Right ventricle myocardium inferior (tissue), 1 donor: Measurements from ENCODE around the gene GLS. TPM values are rescaled to one million over a fixed set of nuclear protein-coding genes. Genes with fewer than 3 reads are reported as not detected.
"Not testable (repeated sequence)": the region's sequence is repeated elsewhere in the genome, so short reads cannot be mapped to it uniquely, and the experiment has no call there.

ENCODE experiments used
- ATAC-seq: fragments of 200-7000 bp; cut with Tn5 transposase; one replicate; pipeline ENCODE4 v1.9.1; 2020; ENCODE audit warnings: mild to moderate bottlenecking, moderate library complexity
- DNase-seq: peaks from one replicate; pipeline ENCODE4 v3.0.0; 2021; ENCODE audit errors: missing footprints
- intact Hi-C: fragments of 100-400 bp; cut with DNase I; formaldehyde crosslinking; loops from one replicate; pipeline ENCODE4 v1.11.0; 2022
- long read RNA-seq: library from polyadenylated mRNA; unstranded; transcript quantifications from one replicate; pipeline ENCODE4 v2.0.0, GENCODE V29; 2021
- total RNA-seq: library from RNA; stranded (reverse); fragmentation: NEBNext Ultra II Directional; extraction: Animal tissue kit (Norgen Biotek cat#: 25700); gene quantifications from one replicate; pipeline ENCODE4 v1.2.1, GENCODE V29; 2021
- donor health status: DM: no; HTN: yes; CAD: no; lungs with severe emphysema.

Gene GLS
- 44.8 TPM for total RNA-seq
- long read RNA-seq, full-length matches to known transcripts: 28 of 36 reads
- long read RNA-seq, partial matches to known transcripts: 3 of 36 reads
- long read RNA-seq, other reads (novel, unspliced or antisense): 5 of 36 reads

GRCh38 chr2:190880378-190881083 is at the start of gene GLS:
Gene GLS (plus strand): TSS chr2:190880821. CDS start chr2:190881085, 264 bp downstream.
- ATAC-seq (peak; percentile 97), DNase-seq (peak; percentile 96)
- intact Hi-C loops: loop anchor here (2.0 kb wide), 1 partner anchor 140 kb away; no protein-coding TSS in a partner anchor

DNA sequence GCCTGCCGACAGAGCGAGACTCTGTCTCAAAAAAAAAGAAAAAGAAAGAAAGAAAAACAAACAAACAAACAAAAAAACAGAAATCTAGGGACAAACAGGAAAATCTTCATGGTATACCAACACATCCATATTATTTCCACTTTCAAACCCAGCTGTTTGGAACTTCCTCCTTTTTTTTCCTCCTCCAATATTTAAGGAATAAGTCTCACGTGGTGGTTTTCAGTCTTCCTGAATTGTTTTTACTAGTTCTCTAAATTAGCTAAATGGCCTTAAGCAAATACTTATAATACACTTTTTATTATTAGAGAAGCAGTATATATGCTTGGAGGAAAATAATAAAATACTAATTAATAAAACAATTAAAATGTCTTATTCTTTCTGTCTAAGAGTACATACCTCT is 48.7 kb upstream of the GLS start:
- DNase-seq (no peak), ATAC-seq (no peak)
- intact Hi-C loops: no loop called here

GRCh38 chr2:190834890-190835208 is 45.8 kb upstream of the GLS start:
- no peak for ATAC-seq
- DNase-seq: no peak
- intact Hi-C loops: no loop called here

DNA sequence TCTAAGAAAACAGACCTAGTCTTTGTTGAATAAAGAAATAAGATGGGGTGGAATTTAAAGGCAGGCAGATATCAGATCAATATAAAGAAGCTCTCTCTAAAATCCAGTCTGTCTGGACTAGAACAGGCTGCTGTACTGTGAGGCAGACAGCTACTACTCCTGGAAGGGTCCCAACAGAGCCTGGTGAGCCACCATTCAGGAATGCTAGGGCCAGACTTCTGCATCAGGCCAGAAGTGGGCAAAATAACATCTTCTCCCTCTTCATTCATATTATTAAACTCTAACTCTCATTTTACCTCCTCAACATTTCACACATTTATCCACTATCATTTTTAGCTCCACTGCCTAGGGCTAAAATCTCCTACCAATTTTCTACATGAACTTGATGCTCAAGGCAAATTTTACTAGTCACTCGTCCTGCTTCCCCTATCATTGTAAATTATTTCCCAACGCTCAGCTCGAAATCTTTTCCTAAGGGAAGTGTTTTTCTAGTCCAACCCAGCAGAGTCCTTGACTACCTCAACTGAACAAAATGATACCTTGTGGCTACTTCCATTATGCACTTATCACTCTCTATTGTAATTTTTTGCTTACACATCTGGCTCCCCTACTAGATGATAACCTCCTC is 45.2 kb upstream of the GLS start:
- intact Hi-C loops: no loop called here
- ATAC-seq (peak; percentile 64), DNase-seq (no peak)

DNA sequence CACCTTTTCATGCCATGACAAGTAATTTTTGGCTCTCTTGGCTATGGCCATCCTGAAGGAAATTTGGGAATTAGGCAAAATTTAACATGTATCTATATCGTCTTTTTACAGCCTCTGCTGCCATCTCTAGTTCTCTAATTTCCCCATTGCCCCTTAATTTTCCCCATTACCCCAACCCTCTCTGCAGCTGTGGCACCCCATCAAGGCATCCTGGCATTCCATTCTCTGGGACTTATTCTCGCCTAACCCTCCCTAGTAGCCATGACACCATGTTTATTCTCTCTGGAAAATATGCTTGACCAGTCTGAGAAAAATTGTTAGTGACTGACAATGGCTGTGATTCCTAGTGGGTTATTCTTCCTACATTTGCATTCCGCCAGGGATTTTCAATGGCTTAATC is 43.9 kb upstream of the GLS start:
- DNase-seq (no peak), ATAC-seq (no peak)
- intact Hi-C loops: no loop called here

- intact Hi-C loops: no loop called here
- DNase-seq: no peak
- no peak for ATAC-seq
Measured at GRCh38 chr2:190837420-190837819, 43.2 kb upstream of the GLS start.

GRCh38 chr2:190837952-190838361 is 42.7 kb upstream of the GLS start:
- ATAC-seq (no peak), DNase-seq (no peak)
- intact Hi-C loops: no loop called here

DNA sequence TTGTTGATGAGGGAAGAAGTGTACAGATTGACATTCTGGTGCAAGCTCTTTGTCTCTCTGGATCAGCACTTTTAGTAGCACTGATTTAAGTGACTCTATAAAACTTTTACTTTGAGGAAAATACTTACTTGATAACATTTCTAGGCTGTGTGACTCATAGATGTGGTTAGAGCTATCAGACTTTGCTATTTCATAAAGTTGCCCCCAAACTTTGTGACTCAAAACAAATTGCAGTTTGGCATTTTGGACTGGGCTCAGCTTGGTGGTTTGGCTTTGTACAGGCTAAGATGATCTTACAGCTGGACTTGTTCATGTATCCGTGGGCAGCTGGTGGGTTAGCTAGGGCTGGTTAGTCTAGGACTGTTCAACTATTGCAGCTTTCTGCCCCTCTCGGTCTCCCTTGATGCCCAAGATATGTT is 42.1 kb upstream of the GLS start:
- no peak for ATAC-seq
- intact Hi-C loops: no loop called here
- no peak for DNase-seq

- intact Hi-C loops: no loop called here
- ATAC-seq (no peak), DNase-seq (no peak)
Measured at GRCh38 chr2:190840569-190841172, 40.0 kb upstream of the GLS start.

- intact Hi-C loops: no loop called here
- DNase-seq: no peak
- no peak for ATAC-seq
Measured at GRCh38 chr2:190841707-190842505, 38.7 kb upstream of the GLS start.

DNA sequence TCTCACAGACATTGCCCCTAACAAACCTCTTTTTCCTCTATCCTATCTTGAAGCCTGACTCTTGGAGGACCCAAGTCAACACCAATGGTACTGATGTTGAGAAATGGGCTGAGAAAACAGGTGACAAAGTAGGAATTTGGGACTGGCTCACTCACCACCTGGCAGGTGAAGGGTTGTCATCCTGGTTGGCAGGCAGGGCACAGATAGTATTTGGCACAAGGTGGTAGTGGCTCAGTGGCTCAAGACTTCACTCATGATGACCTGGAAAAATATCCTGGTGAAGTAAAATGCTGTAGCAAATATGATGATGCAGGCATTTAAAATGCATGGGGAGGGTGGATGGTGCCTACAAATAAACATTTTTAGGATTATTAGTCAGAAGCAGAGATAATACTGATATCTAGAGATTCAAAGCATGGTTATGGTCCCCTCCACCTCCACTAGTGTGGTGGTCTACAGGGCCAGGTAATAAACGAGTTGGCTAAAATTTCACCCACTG is 38.0 kb upstream of the GLS start:
- ATAC-seq (no peak), DNase-seq (no peak)
- intact Hi-C loops: no loop called here

DNA sequence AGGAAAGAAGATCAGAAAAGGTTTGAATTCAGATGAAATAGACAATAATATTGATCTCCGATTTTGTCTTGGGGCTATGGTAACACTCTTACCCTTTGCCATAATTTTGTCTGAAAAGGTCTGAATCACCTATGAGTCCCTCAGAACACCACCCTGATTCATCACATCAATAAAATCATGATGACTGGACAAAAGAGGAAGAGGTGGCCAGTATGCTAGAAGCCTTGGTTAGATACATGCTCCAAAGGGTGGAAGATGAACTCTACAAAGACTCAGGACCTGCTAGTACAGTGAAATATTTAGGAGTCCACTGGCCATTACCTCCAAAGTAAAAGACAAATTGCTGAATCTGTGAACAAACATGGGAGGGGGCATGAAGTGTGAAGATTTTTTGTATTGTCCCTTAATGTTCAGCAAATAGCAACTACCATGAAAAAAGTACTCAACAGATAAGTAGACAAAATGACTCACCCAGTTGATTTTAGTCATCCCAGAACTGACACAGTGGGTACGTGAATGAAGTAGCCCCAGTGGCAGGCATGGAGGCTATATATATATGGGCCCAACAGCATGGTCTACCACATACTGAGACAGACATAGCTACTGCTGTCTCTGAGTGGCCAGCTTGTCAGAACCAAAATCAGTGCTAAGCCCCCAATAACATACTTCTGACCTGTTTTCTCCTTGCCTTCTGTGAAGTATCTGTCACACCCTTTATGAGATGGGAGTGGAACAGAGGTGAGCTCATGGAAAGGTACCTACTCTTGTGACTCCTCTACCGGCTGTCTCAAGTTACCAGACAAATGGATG is 36.5 kb upstream of the GLS start:
- intact Hi-C loops: no loop called here
- DNase-seq (no peak), ATAC-seq (no peak)

GRCh38 chr2:190844700-190845401 is 35.8 kb upstream of the GLS start:
- intact Hi-C loops: no loop called here
- DNase-seq (no peak), ATAC-seq (no peak)

DNA sequence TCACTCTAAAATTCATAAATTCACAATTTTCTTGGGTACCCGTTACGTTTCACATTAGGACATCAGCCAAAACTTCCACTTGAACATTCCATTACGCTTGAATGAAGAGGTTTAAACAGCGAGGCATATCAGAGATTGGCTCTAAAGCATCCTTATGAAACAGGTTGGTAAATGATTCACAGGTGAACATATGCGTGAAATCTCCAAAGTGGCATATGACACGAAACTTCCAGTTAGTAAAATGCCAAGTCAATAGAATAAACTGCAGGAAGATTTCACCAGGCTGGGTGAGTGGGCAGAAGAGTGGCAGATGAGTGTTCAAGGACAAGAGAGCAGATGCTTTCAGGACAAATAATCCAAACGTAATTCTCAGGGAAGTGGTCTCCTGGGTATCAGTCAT is 33.9 kb upstream of the GLS start:
- no peak for ATAC-seq
- no peak for DNase-seq
- intact Hi-C loops: no loop called here

DNA sequence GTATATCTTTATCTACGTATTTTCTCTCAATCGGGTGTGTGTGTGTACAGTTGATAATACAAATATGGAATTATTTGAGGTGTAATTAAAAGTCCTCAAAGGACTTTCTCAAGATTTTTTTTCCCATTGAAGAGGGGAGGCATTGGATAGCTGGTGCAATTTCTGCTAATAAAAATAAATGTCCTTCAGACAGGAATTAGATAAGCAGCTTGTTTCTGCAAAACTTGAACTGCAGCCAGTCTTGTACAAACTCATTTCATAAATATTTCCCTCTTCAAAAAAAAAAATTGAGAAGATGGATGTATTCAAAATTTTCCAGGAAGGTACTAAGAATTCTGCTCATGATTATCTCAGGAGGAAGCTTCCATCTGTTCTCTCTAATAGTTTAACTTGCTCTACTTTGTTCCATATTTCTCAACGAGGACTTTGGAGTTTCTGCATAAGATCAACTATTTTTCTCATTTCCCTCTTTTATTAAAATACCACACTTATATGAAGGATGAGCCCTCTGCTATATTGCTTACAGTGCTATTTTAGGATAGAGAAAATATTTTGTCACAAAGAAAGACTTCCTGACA is 33.0 kb upstream of the GLS start:
- intact Hi-C loops: no loop called here
- ATAC-seq: no peak
- DNase-seq: no peak

DNA sequence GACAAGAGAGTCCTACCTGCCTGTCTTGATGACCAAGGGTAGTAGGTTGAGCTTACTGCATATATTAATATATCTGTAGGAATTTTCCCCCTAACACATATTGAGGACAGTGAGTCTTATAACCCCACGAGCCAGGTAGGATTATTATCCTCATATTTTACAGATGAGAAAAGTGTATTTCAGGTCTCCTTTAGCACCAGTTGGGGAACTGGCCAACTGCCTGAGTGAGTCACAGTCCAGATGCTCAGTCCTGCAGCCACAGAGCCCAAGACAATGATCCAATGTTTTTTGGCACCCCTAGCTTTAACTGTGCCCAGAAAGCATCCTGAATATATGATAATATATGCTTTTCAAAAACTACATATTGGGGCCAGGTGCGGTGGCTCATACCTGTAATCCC is 30.8 kb upstream of the GLS start:
- DNase-seq (no peak), ATAC-seq (no peak)
- intact Hi-C loops: loop anchor here (2.0 to 5.0 kb wide), 2 partner anchors 163 to 181 kb away; partner anchors contain the start of gene STAT1

DNA sequence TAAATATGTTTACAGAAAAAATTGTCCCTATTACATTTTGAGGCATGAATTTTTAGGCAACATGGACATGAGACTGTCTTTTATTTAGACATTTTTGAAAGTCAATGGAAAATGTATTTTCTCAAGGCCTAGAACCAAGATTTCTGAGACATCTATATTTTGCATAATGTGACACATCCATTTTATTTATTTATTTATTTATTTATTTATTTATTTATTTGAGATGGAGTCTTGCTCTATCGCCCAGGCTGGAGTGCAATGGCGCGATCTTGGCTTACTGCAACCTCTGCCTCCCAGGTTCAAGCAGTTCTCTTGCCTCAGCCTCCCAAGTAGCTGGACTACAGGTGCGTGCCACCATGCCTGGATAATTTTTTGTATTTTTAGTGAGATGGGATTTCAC is 27.6 kb upstream of the GLS start:
- not testable (repeated sequence) for ATAC-seq, DNase-seq
- intact Hi-C loops: loop anchor here (5.0 kb wide), 1 partner anchor 159 kb away; the partner anchor contains the start of gene STAT1
